NCI-H2081 treated with DMSO at 0.1 percent for 48 hours (cell line): ENCODE data around the gene SHTN1.
A peak's percentile ranks its signal among the peaks of the same experiment; 100 is the strongest.

Experiments used
- DNase-seq: peaks from one replicate; lab custom pipeline; 2025; lab: John Stamatoyannopoulos, UW

Gene SHTN1

DNA sequence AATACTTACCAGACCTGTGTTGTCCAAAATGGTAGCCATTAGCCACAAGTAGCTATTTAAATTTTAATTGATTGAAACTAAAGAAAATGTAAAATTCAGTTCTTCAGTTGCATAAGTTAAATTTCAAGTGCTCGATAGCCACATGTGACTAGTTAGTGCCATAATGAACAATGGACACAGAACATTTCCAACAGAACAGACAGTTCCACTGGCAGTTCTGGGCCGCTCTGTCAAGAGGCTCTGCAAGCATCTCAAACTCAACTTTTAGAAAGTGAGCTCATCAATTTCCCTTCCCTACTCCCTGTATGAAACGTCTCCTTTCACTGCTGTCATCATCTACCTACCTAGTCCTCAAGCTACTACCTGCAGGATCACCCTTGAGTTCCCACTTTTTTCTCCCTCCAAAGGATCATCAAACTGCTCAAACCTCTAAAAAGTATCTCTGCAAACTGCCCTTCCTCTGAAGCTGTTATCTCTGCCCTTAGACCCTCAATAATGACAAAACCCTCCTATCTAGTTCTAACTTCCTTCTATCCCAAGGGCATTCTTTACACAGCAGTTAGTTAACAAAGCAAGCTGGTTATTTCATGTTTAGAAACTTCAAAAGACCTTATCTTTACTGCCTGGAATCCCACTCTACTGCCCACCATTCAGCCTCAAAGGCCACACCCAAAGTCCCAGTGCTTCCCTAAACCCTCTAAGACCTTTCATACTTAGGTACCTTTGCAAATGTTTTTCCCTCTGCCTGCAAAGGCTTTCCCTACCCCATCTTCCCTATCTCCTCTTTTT, 20.6 kb downstream of the SHTN1 start:
- DNase-seq: no peak

DNA sequence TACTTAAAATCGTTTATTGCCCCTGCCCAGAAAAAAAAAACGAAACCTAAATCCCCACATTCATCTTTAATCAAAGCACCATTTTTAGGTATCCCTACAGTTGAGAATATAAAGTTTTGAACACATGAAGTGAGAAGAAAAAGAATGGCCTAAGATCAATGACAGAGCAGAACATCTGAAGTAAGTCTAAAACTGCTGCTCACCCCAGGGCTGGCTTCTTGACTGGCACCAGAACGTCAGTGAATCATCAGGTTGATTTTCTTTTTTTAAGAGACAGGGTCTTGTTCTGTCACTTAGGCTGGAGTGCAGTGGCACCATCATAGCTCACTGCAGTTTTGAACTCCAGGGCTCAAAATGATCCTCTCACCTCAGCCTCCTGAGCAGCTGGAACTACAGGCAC, 24.9 kb downstream of the SHTN1 start:
- no peak for DNase-seq

DNA sequence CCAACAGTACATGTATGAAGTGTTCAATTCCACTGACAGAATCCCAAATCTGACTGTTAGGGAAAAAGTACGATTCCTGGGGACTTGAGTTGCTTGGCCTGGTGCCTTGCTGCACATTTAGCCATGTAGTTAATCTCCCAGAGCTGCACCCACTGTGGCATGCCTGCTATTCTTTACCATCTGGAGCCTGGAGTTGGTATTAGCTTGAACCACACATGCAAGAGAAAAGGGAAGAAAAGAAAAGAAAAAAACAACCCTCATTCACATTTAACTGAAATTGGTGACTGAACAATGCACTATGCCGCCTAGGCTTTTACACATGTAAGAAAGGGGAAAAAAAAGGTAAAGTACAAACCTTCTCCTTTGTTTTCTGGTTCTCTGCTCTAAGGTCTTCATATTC, 26.1 kb downstream of the SHTN1 start:
- no peak for DNase-seq

DNA sequence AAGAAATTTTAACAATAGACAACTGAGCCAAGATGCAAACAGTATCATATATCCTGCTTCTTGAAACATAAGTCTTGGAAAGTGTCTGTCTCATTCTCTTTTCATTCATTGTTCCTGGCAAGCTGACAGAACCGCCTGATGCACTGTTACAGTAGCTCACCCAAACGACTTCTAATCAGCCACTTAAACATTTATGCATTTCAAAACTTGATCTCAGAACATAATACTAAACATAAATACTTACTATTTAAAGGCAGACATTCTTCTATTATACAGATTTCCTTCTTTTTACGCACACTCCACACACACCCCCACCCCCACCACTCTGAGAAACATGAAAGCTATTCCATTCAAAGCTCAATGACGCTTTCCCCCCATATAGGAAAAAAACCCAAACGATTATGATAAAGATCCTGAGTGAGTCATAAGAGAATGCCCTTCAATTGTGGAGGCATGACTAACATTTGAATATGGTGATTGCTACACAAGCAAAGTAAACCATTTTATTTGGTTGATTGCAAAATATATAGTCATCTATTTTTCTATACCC, 30.5 kb downstream of the SHTN1 start:
- DNase-seq: no peak

DNA sequence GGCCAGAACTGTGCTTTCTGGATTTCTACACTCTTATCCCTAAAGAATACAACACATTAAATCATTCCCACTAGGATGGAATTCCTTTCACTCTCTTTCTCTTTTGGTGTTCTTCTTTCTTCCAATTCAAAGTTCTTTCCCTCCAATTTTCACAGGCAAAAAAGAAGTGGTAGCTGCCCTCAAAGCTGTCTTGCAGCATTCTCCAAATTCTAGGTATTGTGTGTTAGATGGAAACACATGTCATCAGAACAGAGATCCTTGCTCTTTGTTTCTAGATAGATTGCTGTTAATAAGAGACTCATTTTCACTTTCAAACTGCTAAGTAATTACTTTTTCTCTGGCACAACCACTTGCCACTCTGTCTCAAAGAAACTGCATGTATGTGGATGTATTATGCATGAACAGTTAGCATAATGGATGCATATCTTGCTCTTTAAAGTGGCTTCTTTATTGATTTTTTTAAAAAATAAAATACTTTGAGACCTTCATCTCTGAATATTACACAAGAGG, 31.0 kb downstream of the SHTN1 start:
- DNase-seq: no peak

DNA sequence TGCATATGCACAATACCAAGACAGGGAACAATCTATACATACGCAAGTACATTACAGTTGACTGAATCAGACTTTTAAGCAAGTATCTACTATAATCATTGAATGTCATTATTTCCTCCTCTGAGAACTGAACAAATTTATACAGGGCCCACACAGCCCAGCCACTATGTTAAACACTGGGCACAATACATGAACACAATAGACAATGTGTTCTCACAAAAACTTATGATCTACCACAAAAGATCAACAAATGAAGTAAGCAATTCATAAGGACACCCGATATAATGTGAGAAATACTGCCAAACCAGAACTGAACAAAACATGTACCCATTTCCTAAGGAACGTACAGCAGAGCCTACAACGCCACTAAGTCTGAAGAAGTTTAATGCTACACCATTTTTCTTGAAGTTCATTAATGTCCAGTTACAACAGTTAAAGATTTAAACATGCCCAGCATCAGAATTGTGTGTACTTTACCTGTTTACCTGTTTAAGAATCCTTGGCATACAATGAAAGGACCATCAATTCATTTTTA, 31.5 kb downstream of the SHTN1 start:
- DNase-seq: no peak

DNA sequence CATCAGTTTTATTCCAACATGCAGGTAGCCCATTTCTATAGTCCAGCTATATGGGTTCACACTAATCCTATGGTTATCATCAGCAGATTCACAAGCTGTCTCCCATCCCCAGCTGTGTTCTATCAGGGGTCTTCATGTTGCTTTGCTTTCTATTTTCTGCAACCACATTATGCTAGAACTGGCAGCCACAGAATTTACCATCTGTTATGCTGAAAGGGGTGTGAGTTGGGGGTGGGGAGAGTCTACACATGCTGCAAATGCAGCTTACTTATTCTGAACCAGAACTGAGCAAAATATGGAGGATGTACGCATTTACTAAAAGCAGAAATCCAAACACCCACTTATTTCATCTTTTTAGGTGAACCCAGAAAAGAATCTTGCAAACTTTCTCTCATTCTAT, 32.9 kb downstream of the SHTN1 start:
- DNase-seq: no peak

DNA sequence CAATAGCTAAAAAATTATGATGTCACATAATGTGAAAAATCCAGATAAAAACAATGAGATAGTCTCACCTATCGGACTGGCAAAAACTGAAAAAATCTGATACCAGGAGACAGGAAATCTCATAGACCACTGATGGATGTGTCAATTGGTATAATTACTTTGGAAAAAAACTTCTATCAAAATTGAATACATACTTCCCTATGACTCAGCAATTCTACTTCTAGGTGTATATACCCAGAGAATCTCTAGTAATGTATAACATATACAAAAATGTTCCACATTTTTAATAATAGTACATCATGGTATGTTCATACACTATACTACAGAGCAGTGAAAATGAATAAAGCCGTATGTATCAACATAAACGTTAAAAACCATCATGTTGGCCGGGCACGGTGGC, 34.9 kb downstream of the SHTN1 start:
- no peak for DNase-seq

DNA sequence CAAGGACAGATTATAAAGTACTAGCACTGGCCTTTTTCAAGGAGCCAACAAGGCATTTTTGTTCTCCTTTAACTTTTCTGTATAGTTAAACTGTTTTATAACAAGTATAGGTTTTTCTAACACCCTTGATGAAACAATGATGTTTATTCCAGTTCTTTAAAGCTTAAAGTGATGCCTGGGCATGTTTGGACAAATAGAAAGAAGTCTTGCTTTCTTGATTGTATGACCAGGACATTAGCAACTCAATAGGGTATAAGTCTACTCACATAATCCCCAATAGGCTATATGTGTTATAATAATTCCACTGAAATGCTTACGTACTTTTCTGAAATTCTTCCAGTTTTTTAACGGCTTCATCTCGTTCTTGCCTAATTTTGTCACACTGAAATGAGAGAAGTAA, 36.7 kb downstream of the SHTN1 start:
- no peak for DNase-seq

DNA sequence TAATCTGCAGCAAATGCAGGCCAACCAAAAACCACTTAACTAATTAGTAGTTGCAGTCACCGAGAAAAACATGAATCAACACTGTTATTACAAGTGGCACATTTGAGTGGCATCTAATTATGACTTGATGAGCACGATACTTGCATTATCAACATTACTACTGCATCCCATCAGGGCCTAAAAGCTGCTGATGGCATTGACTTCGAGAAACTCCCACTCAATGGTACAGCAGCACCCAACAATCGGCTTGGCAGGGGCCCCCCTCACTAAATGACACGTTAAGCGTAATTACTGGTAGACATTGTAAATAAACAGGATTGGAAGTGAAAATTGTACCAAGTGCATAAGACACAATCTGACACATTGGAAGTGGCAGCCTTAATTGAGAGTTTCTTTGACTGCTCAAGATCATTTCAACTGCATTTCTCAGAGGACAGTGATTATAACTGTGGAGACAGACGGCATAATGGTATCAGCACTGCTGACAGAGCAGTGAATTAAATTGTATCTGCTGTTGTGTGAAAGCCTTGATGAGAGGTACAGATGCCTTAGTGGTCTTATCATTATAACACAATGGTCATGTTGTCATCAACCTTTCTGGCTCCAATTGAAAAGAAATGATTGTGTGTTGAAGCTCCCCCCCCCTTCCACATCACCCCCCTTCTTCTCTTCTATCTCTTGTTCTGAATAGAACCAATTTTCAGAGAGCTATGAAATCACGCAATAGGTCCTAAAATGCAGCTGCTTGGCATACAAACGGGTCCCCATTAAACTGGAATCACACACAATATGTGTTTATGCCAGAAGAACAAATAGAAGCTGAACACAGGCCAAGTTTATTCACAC, 43.4 kb downstream of the SHTN1 start:
- DNase-seq: peak; percentile 93

DNA sequence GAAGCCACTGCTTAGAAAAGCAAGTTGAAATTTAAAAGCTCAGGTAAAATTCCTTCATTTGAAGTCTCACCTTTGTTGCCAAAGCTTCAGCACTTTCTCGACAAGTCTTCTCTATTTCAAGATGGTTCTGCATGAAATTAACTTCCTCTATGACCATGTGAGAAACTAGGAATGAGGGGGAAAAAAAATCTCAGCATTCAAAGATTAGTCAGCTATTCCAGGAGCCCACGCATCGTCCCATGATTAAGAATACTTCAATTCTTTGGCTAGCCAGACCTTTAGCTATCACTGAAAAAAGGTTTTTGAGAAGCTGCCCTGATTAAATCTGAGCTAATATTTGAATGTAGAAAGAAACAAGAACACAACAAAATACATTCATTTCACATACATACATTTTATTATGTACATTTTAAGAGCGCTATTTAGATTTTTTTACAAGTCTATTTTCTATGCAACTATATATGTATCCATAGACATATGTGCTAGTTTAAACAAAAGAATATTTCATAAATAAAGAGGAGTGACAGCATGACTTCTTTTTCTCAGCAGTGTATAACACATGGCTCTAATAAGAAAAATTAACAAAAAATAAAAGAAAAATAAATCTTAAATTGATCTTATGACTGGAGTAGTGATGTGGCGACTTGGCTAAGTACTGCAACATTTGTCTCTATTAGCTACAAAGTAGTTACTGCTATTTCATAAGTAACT, 44.8 kb downstream of the SHTN1 start:
- DNase-seq: no peak

DNA sequence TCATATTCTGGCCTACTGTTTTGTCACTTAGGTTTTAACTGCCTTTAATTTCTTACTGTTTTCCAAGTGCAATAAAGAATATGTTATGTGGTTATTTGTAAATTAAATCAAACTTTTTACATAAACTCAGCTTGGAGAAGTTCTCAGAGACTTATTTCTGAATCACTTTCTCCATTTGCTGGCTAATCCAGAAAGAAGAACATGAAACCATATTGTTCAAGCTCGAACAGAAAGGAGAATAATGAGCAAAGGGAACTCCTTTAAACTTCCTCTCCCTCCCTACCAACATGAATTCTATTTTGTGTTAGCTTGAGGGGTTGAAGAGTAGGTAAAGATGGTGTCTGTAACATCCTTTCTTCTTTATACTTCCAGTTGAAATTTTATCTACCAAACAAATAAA, 52.3 kb downstream of the SHTN1 start:
- DNase-seq: no peak

DNA sequence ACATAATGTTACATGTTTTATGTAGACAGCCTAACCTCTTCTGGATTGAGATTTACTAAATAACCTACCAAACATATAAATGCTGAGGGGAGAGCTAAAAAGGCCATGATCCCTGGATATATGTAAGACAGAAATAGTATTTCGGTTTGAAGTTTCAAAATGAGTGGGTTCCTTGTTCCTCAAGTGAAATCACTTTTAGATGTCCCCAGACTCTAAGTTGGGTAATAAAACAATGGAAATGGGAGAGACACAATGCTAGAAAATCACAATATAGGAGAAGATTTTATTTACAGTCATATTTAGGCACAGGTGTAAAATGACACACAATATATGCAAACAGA, 56.5 kb downstream of the SHTN1 start:
- no peak for DNase-seq

DNA sequence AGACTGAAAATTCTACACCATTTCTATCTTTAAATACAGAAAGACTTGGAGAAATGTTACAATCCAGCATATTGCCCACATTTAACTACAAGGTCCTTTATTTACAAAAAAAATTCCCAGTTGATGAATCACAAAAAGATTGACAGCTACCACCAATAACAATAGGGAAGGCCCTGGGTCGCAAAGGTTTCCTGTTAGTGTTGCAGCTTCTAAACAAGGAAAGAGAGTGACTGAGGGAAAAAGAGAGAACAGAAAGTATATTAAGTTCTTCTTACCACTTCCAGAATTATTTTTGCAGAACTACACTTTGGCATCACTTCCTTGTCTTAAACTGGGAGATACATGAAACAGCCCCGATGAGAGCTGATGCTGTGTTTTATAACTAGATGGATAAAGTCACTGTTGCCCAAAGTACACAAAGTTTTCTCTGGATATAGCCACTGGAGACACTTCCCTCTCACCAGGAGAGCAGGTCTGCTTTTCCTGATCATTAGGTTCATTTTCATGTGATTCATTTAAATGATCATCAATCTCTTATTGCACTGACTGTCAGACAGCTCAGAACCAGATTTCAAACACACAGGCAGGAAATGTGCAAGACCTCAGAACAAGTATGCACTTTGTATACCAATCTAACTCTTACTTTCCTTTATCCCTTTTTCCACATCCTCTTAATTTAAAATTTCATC, 57.0 kb downstream of the SHTN1 start:
- DNase-seq: no peak

DNA sequence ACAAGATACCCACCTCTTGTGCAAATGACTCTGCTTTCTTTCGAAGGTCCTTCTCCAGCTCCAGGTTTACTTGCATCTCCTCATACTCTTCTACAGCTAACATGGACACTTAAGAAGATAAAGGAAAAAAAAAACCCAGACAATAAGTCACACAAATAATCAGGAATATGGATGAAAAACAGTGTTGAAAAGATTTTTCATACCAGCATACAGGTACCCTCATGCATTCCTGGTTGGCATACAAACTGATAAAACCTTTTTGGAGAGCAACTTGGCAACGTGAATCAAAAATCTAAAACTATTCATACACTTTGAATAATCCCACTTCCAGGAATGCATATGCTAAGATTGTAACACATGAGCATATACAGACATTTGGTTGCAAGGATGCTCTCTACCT, 60.1 kb downstream of the SHTN1 start:
- DNase-seq: no peak

DNA sequence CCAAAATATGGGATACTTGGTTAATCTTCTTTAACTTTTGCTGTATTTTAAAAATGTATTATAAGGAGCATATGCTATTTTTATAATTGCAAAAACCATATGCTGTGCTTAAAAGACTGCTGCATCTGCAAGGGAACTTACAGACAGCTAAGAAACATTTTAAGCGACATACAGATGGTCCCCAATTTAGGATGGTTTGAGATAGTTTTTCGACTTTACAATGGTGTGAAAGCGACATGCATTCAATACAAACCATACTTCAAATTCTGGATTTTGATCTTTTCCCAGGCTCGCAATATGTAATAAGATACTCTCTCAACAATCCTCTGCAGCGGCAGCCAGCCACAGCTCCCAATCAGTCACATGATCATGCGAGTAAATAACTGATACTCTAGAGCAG, 73.2 kb downstream of the SHTN1 start:
- no peak for DNase-seq

DNA sequence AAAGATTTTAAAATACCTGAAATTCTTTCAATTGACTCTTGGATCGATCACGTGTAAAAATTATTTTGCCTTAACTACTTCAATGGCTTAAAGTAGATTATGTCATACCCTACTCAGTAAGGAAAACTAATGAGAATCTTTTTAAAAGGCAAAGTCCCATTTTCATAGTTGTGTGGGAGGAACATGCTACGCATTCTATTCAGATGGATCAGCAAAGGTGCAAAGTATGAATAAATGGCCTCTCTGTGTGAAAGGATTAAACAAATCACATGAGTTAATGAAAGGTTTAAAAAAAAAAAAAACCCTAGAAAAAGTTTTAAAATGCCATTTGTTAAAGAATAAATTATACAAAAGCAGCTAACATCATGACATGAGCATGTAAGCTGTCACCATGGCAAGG, 78.6 kb downstream of the SHTN1 start:
- DNase-seq: no peak

DNA sequence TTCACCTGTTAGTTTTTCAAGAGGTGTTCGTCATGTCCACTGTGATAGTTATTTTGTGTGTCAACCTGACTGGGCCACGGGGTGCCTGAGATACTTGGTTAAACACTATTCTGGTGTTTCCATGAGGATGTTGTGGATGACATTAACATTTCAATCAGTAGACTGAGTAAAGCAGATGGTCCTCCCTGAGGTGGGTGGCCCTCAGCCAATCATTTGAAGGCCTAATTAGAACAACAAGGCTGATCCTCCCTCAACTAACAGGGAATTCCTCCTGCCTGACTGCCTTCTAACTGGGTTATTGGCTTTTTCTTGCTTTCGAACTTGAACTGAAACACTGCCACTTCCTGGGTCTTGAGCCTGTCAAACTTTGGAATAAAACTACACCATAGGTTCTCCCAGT, 79.9 kb downstream of the SHTN1 start:
- no peak for DNase-seq

DNA sequence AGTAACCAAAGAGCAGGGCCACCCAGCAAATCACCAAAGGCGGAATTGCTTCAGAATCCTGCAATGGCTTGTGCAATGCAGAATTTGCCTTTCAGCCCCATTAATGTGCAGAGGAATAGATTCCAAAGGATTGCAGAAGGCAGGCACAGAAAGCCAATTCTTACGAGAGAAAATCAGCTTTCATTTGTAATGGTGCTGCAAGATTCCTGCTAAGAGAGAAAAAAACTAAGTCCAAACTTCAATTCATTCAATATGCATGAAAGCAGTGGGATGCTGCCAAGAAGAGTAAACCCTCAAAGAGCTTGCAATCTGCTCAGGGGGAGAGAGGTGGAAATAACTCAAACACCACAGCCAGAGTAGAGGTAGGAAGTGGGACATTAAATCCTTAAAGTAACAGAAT, 85.3 kb downstream of the SHTN1 start:
- no peak for DNase-seq

DNA sequence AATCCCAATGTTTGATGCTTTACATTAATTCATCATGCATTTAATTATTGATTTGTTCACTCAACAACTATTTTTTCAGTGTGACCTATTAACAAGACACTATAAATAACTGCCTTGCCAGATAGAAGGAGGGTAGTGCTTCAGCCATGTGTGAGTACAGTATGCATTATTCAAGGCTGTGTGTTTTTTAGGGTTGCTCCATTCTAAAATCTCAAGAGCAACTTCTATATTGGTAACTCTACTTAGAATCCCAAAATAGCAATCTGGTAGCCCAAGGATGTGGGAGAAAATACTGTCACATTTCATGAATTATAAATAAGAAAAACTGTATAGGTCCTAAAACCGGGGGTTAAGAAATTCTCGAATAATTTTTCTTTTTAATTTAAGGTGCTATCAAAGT, 85.8 kb downstream of the SHTN1 start:
- no peak for DNase-seq

DNA sequence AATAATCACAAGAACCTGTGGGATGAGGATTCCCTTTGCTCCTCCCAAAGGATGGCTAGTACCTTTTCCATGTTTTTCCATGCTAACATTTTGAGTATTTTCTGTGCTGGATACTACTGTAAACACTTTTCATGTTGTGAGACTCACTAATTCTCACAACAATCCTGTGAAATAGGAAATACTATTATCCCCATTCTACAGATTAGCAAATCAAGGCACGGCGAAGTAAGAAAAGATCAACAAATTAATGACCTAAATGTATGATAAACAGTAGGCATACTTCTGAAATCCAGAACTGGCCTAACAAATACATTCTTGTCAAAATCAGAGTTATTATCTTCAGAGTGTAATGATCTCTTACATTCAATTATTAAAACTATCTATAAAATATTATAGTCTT, 86.4 kb downstream of the SHTN1 start:
- no peak for DNase-seq

DNA sequence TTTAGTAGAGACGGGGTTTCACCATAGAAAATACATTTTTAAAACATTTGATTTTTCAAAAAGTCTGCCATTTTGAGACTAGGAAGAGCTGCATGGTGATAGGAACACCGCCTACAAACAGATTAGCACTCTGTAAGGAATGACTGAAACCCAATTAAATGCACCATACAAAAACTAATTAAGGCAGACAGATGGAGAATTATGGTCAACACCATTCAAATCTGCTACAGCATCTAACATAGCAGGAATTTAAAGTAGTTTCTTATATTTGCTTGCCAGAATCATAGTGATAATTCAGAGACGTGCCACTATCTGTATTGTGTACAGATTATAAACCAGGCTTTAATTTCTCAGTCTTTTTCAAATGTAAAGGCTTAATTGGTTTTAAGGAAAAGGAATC, 87.5 kb downstream of the SHTN1 start:
- DNase-seq: no peak
